Measurements from ENCODE around the gene TRAF7.
A peak's percentile ranks its signal among the peaks of the same experiment; 100 is the strongest.

TRAF7 gene

DNA sequence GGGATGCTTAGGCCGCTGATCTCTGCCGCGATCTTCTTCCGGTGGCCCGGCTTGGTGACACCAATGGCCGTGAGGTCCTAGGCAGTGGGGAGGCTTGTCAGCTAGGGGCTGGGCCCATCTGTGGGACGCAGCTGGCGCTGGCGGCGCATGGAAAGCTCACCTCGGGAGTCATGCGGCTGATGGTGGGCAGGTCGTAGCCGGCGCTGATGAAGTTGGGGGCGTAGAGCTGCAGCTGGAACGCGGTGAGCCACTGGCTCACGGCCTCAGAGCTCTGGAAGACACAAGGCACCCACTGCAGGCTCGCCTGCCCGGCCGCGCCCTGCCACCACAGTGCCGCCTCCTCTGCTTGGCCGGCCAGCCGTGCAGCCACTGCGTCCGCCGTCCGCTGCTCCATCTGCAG lies 28.1 kb downstream of the TRAF7 start:
- DNase-seq (ENCODE audit: low spot score): no peak

- DNase-seq (ENCODE audit: low spot score): no peak
Observed at GRCh38 chr16:2184346-2184745, 28.8 kb downstream of the TRAF7 start.

- DNase-seq (ENCODE audit: low spot score): no peak
Observed at GRCh38 chr16:2184962-2185361, 29.4 kb downstream of the TRAF7 start.

DNA sequence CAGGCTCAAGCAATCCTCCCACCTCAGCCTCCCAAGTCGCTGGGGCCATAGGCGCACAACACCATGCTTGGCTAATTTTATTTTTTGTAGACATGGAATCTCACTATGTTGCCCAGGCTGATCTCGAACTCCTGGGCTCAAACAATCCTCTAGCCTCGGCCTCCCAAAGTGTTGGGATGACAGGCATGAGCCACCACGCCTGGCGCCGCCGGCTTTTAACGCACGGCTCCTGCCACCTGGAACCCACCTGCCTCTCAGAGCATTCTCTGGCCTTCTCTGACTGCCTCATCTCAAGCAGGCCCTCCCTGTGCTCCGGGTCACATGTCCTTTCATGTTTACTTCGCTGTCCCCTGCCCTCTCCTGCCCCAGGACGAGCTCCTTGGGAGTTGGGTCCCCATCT lies 30.5 kb downstream of the TRAF7 start:
- DNase-seq (ENCODE audit: low spot score): no peak

DNA sequence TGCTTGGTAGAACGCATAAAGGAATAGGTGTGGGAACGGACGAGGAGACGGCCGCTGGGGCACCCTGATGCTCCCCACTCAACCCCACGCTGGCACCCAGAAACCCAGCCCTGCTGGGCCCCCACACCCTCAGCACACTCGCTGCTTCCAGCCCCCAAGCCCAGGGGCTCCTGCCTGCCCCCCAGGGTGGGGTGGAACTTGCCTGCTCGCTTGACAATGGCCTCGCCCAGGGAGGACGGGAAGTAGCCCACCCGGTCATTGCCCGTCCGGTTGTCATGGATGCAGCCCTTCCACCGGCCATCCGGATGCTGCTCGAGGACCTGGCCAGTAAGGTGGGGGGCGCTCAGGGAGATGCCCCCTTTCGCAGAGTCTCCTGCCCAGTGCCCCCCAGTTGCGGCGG lies 30.9 kb downstream of the TRAF7 start:
- DNase-seq (ENCODE audit: low spot score): no peak

- no peak for DNase-seq (ENCODE audit: low spot score)
Observed at GRCh38 chr16:2187212-2187611, 31.6 kb downstream of the TRAF7 start.

DNA sequence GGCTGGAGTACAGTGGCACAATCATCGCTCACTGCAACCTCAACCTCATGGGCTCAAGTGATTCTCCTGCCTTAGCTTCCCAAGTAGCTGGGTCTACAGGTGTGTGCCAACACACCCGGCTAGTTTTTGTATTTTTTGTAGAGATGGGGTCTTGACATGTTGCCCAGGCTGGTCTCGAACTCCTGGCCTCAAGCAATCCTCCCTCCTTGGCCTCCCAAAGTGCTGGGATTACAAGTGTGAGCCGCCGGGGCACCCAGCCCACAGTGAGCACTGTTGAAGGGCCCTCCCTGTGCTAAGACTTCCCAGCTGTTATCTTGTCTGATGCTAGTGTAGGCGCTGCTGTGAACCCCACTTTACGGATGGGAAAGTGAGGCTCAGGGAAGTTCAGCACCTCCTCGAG lies 32.8 kb downstream of the TRAF7 start:
- DNase-seq (ENCODE audit: low spot score): no peak

DNA sequence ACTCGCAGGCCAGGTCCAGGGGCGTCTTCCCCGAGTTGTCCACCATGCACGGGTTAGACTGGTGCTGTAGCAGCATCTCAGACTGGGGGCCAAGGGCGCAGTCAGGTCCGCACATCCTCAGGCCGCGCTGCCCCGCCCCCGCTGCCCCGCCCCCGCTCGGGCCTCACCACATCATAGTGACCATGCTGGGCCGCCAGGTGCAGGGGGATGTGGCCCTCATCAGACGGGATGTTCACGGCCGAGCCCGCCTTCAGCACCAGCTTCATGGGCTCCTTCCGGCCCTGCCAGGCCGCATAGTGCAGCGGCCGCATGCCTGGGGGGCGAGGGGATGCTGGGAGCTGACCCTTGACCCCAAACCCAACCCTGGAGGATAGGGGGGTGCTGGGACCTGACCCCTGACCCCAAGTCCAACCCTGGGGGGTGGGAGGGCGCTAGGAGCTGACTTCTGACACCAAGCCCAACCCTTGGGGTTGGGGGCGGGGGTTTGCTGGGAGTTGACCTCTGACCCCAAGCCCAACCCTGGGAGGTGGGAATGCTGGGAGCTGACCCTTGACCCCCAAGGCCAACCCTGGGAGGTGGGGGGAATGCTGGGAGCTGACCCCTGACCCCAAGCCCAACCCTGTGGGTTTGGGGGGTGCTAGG lies 33.8 kb downstream of the TRAF7 start:
- no peak for DNase-seq (ENCODE audit: low spot score)

- no peak for DNase-seq (ENCODE audit: low spot score)
Observed at GRCh38 chr16:2190002-2190658, 34.5 kb downstream of the TRAF7 start.

- no peak for DNase-seq (ENCODE audit: low spot score)
Observed at GRCh38 chr16:2190659-2191445, 35.3 kb downstream of the TRAF7 start.

- no peak for DNase-seq (ENCODE audit: low spot score)
Observed at GRCh38 chr16:2191446-2191706, 35.8 kb downstream of the TRAF7 start.

DNA sequence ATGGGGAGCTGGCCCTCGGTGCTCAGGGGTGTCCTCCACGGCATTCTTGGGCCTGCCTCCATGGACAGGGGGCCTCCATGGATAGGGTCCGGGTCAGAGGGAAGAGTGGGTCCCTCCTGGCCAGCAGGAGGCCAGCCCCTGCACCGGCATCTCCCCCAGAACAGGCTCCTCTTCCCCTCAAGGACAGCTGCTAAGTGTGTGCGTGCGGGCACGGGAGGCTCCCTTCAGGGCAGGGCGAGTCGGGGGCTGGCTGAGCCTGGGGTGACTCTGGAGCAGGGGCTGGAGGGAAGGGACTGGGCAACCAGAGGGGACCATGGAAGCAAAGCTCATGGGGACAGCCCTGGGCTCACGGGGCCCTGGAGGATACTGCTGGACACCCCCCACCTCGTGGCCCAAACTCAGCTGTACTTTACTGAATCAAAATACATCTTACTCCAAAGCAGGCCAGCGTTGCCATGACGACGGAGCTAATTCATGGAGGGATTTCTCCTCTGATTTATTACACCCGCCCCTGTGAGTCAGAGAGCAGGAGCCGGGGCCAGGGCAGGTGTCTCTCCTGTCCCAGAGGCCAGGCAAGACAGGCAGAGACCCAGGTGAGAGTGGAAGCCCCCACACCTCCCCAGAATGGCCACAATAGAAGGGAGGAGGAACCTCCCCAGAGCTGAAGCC lies 38.7 kb downstream of the TRAF7 start:
- DNase-seq (ENCODE audit: low spot score): no peak

DNA sequence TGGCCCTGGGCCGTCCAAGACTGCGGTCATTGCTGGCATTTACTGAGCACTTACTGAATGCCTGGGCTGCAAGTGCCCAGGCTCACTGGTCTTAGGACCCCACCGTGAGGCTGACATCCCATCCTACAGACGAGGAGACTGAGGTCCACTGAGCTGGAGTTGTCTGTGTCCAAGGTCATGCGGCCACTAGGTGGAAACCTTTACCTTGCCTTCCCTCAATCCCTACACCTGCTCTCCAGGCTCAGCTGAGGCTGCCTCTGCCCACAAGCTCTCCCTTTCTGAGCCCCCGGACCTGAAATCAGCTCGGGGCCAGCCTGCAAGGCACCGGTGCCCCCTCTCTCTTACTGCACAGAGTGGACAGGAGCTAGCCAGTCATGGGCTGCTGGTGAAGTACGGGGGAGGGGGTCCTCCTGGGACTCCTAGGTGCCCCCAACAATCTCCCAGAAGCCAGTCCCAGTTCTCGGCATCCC lies 39.3 kb downstream of the TRAF7 start:
- DNase-seq (ENCODE audit: low spot score): peak; percentile 27

DNA sequence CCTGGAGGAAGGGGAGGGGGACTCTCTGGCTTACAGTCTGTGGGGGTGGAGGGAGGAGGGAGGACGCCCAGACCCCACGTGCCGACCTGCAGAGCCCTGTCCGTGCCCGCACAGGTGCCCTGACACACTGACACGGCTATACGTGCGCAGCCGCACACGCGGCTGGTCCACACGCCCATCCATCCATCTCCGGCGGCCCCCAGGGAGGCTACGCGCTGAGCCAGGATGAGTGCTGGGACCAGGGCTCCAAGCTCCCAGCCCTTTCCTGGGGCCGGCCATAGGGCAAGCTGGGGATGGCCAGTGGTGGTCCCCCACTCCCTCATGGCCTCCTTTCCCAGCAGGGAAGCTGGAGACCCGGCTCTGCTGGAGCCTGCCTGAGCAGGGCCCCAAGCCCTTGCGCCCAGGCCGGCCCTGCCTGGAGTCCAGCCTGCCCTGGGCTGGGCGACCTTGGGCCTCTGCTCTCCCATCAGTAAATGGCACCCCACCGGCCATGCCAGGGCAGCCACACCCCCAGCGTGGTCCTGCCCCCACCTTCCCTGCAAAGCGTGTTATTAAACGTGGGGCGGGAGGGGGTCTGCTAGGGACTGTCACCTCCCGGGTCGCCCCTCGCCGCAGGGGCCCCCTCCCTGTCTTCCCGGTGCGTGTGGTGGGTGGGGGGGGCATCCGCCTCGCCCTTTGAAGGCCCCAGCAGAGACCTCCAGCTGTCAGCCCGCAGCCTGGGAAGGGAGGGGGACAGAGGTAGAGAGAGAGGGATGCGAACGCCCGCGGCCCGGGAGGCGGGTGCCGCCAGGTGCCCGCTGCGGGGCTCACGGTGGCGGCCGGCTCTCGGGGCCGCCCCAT lies 40.0 kb downstream of the TRAF7 start:
- no peak for DNase-seq (ENCODE audit: low spot score)

- DNase-seq (ENCODE audit: low spot score): no peak
Observed at GRCh38 chr16:2196162-2196980, 40.8 kb downstream of the TRAF7 start, which contains the start of gene CASKIN1. CASKIN1 (minus strand) TSS chr16:2196605; CDS start chr16:2196432, 173 bp downstream.

DNA sequence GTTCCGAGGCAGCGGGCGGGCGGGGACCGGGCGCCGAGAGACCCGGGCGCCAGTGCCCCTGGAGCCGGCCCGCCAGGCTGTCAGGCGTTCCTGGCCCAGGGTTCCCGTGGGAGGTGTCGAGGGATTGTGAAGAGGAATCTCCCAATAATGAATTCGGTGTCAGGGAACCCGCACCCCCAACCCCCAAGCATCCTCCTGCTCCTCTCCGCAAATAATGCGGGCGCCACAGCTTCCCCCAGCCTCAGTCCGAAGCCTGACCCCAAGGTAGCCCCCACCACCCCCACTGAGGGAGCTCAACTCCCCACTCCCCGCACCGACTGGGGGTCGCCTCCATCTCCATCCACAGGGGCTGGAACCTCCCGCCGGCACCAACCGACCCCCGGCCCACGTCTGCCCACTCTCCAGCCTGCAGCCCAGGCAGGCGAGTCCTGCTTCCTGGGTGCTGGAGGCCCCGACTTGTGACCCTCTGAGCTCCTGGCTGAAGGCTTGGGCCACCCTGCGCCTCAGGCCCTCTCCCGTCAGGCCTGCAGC lies 41.5 kb downstream of the TRAF7 start:
- DNase-seq (ENCODE audit: low spot score): no peak

- DNase-seq (ENCODE audit: low spot score): no peak
Observed at GRCh38 chr16:2197765-2198164, 42.2 kb downstream of the TRAF7 start.

GRCh38 chr16:2198283-2198682 lies 42.7 kb downstream of the TRAF7 start:
- DNase-seq (ENCODE audit: low spot score): no peak

GRCh38 chr16:2199095-2199494 lies 43.5 kb downstream of the TRAF7 start:
- DNase-seq (ENCODE audit: low spot score): no peak

GRCh38 chr16:2199621-2200139 lies 44.1 kb downstream of the TRAF7 start:
- DNase-seq (ENCODE audit: low spot score): no peak
